Effector memory CD4-positive, alpha-beta T cell (primary cell): Measurements from ENCODE around the gene CD164.

ENCODE experiments used
- DNase-seq, 3 donors: peaks; one replicate each; pipeline ENCODE4 v3.0.0-alpha.2; 2020
- H3K27ac ChIP-seq: 2 replicates; pipeline ENCODE4 v1.7.0; 2013; ENCODE audit warnings: mild to moderate bottlenecking, low read length, moderate library complexity; ENCODE audit not compliant: insufficient read depth, poor library complexity, severe bottlenecking
- H3K27me3 ChIP-seq: replicated peaks from 2 replicates; pipeline ENCODE4 v1.7.0; 2013; ENCODE audit warnings: mild to moderate bottlenecking, low read length; ENCODE audit not compliant: insufficient read depth, control insufficient read depth, poor library complexity, severe bottlenecking
- H3K36me3 ChIP-seq: 2 replicates; pipeline ENCODE4 v1.7.0; 2013; ENCODE audit warnings: mild to moderate bottlenecking, low read length, moderate library complexity; ENCODE audit not compliant: control insufficient read depth, insufficient read depth
- H3K4me1 ChIP-seq: 2 replicates; pipeline ENCODE4 v1.7.0; 2013; ENCODE audit warnings: low read length, mild to moderate bottlenecking; ENCODE audit not compliant: control insufficient read depth, insufficient read depth, poor library complexity, severe bottlenecking
- H3K4me3 ChIP-seq: 2 replicates; pipeline ENCODE4 v1.7.0; 2013; ENCODE audit warnings: low read length, low read depth, mild to moderate bottlenecking; ENCODE audit not compliant: insufficient read depth, poor library complexity, severe bottlenecking
- H3K9me3 ChIP-seq: 2 replicates; pipeline ENCODE4 v1.7.0; 2013; ENCODE audit warnings: mild to moderate bottlenecking, low read length, moderate library complexity; ENCODE audit not compliant: control insufficient read depth

Gene CD164

DNA sequence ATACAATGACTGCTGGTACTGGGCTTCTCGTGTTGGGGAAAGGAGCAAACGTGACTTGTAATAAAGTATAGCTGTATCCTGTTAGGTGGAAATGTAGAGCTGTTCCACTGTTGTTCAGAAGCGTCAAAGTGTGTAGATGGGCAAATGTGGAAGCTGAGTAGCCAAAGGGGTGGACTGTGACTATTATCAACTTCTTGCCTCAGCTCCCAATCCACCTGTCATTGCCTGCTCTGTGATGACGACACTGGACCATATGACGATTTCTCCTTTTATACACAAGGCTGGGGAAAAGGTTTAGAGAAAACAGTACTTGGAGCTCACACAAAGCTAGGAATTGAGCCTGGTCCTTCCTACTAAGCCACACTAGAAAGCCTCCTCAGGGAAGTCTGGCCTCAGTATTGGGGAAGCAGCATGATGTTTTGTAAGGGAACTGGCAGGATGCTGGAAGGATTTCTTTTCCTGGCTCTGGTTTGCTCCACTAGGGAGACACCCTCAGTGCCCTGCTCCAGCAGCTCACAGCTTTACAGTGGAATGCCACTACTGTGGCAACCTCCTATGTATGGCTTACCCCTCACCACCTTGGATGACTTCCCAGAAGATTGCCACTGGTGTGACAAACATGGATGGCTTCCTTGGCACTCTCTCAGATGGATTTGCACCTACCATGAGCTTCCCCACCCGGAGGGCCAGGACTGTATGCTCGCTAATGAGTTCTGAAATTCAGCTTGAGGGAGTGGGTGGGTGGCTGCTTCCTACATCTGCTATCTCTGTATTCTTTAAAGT lies 20.0 kb downstream of the CD164 start:
- Histone ChIP-seq H3K9me3 (no peaks in the 10 kb centered on the region), H3K4me1 (no peaks in the 10 kb centered on the region), H3K36me3 (peaks cover 38% of the 10 kb centered on the region), H3K4me3 (no peak overlapping the region), H3K27me3 (no peaks in the 10 kb centered on the region), H3K27ac (no peak overlapping the region)
- no peak for DNase-seq

DNA sequence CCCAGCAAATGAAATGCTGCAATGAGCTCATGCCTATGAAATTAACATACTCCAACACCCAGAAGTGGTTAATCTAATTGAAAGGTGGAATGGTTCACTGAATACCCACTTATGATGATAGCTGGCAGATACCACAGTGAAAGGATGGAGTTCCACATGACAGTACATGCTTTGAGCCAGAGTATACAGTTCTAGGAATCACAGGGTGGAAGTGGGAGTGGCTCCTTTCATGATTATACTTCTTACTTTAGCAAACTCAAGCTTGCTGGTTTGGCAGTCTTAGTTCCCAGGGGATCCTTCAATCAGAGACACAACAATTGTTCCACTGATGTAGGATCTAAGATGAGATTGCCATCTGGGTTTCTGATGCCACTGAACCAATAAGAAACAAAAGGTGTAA lies 21.5 kb downstream of the CD164 start:
- Histone ChIP-seq H3K27ac (no peak overlapping the region), H3K9me3 (no peaks in the 10 kb centered on the region), H3K27me3 (no peaks in the 10 kb centered on the region), H3K4me1 (no peaks in the 10 kb centered on the region), H3K4me3 (no peak overlapping the region), H3K36me3 (peaks cover 33% of the 10 kb centered on the region)
- DNase-seq = no peak

DNA sequence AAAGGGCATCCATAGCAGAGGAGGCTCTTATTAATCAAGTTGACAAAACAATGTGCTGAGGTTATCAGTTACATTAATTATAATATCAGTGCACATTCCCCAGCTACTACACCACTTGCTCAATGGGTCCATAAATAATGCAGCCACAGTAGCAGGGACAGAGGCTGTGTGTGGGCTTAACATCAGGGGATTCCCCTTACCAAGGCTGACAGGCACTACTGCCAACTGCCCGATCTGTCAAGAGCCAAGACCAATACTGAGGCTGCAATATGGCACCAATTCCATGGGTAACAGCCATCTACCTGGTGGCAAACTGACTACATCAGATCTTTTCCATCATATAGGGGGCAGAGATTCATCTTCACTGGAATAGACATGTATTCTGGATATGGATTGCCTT lies 22.0 kb downstream of the CD164 start:
- Histone ChIP-seq H3K4me3 (no peak overlapping the region), H3K9me3 (no peaks in the 10 kb centered on the region), H3K27ac (no peak overlapping the region), H3K36me3 (peaks cover 33% of the 10 kb centered on the region), H3K4me1 (no peaks in the 10 kb centered on the region), H3K27me3 (no peaks in the 10 kb centered on the region)
- no peak for DNase-seq

DNA sequence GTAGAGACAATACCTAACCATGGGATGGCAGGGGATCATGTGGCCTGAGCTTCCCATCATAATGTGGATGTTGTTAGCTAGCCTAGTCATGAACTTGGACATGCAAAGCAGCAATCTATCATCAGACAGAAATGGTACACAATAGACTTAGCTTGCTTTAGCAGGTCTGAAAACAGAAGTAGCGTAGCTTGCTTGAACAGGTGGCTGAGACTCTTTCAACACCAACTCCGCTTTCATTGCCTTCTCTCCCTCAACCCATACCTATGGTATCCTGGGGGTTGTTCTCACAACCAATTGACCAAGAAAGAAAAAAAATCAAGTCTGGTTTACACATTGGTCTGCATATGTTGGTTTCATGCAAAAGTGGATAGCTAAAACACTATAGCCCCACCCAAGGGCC lies 23.0 kb downstream of the CD164 start:
- no peaks in the 10 kb centered on the region for H3K4me1 ChIP-seq
- H3K36me3 ChIP-seq = peaks cover 33% of the 10 kb centered on the region
- no peak overlapping the region for H3K27ac ChIP-seq
- H3K4me3 ChIP-seq = no peak overlapping the region
- H3K9me3 ChIP-seq = no peaks in the 10 kb centered on the region
- no peak for DNase-seq
- no peaks in the 10 kb centered on the region for H3K27me3 ChIP-seq

DNA sequence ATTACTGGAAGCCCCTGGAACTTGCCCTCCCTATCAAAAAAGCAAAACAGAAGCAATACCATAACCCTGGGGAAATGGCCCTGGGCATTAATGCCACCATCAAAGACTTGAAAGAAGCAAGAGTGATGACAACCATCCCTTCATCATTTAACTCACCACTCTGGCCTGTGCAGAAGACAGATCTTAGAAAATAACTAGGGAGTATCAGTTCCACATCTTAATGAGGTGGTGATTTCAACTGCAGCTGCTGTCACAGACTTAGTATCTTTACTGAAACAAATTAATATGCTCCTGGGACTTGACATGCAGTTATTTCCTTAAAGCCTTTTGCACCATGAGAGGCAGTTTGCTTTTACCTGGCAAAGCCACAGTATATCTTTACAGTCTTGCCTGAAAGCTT lies 24.1 kb downstream of the CD164 start:
- Histone ChIP-seq H3K4me3 (no peak overlapping the region), H3K9me3 (no peaks in the 10 kb centered on the region), H3K36me3 (peaks cover 33% of the 10 kb centered on the region), H3K27ac (no peak overlapping the region), H3K4me1 (no peaks in the 10 kb centered on the region), H3K27me3 (no peaks in the 10 kb centered on the region)
- DNase-seq = no peak

DNA sequence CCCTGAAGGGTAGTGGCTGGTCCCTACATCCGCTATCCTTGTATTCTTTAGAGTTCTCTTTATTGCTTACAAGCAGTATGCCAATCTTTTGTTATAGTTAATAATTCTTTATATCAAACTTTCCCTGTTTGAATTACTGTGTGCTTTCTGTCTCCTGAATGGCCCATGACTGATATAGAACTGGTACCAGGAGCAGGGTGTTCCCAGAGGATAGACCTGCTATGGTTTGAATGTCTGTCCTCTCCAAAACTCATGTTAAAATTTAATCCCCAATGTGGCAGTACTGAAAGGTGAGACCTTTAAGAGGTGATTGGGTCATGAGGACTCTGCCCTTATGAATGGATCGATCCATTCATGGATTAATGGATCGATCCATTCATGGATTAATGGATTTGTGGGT lies 26.0 kb downstream of the CD164 start:
- Histone ChIP-seq H3K4me1 (no peaks in the 10 kb centered on the region), H3K4me3 (no peak overlapping the region), H3K27ac (no peak overlapping the region), H3K9me3 (no peaks in the 10 kb centered on the region), H3K36me3 (peaks cover 21% of the 10 kb centered on the region), H3K27me3 (no peaks in the 10 kb centered on the region)
- no peak for DNase-seq

DNA sequence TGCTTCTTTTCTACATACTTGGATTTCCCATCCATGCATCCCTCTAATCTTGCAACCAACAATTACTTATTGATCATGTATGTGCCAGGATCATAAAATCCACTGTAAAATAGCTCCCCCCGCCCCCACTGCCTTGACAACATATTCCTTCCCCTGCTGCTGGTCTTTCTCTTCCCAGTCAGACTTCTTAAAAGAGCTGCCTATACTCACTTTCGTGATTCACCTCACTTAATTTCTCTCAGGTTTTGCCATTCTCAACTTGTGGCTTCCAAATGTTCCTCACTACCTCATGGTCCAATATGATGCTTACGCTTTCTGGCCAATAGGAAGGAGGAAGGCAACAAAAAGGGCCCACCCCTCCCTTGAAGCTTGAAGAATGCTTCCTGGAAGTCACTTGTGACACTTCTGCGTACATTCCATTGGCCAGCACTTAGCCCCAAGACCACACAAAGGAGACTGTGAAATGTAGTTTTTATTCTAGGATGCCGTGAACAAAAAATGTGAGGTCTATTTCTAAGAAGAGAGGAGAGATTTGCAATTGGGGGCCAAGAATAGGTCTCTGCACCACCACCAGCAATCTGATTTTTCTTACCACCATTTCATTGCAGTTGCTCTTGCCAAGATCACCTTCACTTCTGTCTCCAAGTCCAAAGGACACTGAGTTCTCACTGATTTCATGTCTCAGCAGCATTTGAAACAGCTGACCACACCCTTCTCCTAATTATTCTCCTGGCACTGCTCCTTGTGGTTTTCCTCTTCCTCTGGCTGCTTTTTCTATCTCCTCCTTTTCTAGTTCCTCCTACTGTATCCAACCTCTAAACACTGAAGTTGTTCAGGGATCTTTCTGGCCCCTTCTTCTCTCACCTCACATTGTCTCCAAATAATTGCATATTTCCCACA lies 30.8 kb downstream of the CD164 start:
- Histone ChIP-seq H3K4me3 (no peak overlapping the region), H3K27ac (no peak overlapping the region), H3K27me3 (no peaks in the 10 kb centered on the region), H3K4me1 (no peaks in the 10 kb centered on the region), H3K9me3 (no peaks in the 10 kb centered on the region), H3K36me3 (peaks cover 6% of the 10 kb centered on the region)
- DNase-seq = no peak

DNA sequence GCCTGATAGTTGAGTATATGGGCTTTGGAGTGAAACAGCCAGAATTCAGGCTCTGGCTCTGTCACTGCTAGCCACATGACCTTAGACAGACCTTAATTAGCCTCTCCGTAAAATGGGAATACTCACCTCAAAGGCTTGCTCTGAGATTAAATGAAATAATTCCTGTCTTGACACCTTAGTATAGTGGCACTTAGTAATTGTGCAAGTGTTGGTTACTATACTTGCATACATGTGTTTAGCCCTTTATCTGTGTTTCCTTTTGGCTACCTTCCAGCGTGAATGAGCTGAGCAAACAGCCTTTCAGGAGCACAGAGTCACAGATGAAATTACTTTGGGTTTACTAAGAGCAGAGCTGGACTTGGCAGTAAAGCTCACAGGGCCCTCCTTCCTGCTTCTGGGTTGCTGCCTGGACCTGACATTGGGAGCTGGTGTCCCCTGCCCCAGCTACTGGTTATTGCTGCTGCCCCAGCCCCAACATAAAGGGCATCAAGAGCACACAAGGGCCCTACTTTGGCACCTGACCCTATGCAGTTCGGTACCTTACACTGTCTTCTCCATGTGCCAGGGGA lies 32.8 kb downstream of the CD164 start:
- Histone ChIP-seq H3K9me3 (no peaks in the 10 kb centered on the region), H3K4me1 (no peaks in the 10 kb centered on the region), H3K27me3 (no peaks in the 10 kb centered on the region), H3K36me3 (no peaks in the 10 kb centered on the region), H3K4me3 (no peak overlapping the region), H3K27ac (no peak overlapping the region)
- DNase-seq = no peak

DNA sequence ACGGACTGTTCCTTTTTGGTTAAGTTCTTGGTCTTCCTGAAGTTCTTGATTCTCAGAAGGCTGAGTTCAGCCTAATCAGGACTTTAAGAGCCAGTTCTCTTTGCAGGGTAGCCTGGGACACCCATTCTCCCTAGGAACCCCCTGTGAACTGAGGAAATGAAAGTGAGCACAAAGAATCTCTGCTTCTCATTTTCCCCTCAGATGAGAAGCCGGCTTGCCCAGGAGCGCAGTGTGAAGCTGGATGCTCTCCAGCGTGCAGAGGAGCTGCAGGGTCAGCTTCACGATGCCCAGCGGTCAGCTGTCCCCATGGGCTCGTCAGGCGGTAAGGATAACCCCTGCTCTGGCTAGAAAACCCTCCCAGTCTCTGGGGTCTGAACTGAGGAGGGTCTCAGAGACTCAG lies 34.0 kb downstream of the CD164 start:
- Histone ChIP-seq H3K36me3 (no peaks in the 10 kb centered on the region), H3K27me3 (no peaks in the 10 kb centered on the region), H3K4me1 (no peaks in the 10 kb centered on the region), H3K27ac (no peak overlapping the region), H3K4me3 (no peak overlapping the region), H3K9me3 (no peaks in the 10 kb centered on the region)
- no peak for DNase-seq

DNA sequence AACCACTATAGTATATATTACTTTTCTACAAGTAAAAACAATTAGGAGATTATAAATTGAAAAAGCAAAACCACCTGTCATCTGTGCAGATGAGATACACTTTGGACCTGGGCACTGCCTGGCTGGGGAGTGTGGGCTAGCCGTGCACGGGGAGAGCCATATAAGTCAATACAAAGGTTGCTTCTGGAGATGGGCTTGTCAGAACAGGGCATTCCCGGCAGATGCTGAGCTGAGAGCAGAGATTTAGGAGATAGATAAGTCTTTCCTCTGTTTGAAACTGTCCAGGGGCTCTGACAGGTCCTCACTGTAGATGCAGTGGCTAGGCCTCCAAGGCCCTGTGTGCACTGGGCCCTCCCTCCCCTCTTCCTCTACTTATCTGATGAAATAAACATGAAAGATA lies 34.5 kb downstream of the CD164 start:
- Histone ChIP-seq H3K4me3 (no peak overlapping the region), H3K4me1 (no peaks in the 10 kb centered on the region), H3K27me3 (no peaks in the 10 kb centered on the region), H3K36me3 (no peaks in the 10 kb centered on the region), H3K9me3 (no peaks in the 10 kb centered on the region), H3K27ac (no peak overlapping the region)
- DNase-seq = no peak
